SK-N-SH (cell line): ENCODE measurements around the gene ZMYM1.

Experiments
- CTCF ChIP-seq: fragments of 200-600 bp; sonication (generic); IDR thresholded peaks from 2 replicates; pipeline ENCODE4 v1.6.1; 2017; ENCODE audit warnings: antibody characterized with exemption, mild to moderate bottlenecking, moderate library complexity
- ELF1 ChIP-seq: IDR thresholded peaks from 2 replicates; pipeline ENCODE4 v1.4.0; 2012
- EZH2phosphoT487 ChIP-seq: fragments of 200-600 bp; sonication (generic); IDR thresholded peaks from 2 replicates; pipeline ENCODE4 v1.6.1; 2017; ENCODE audit warnings: low read depth, mixed run types, mild to moderate bottlenecking, antibody characterized with exemption, moderate library complexity, borderline replicate concordance
- FOXJ3 ChIP-seq: sonication (generic); formaldehyde crosslinking; IDR thresholded peaks from 2 replicates; pipeline ENCODE4 v1.5.1; 2020; ENCODE audit warnings: mild to moderate bottlenecking, missing genetic modification reagents
- FOXM1 ChIP-seq: IDR thresholded peaks from 2 replicates; pipeline ENCODE4 v1.4.0; 2012; ENCODE audit warnings: low read depth, mild to moderate bottlenecking
- RFX5 ChIP-seq: IDR thresholded peaks from 2 replicates; pipeline ENCODE4 v1.6.1; 2012; ENCODE audit warnings: mild to moderate bottlenecking, improper control_type of control experiment, low read length
- SMC3 ChIP-seq: IDR thresholded peaks from 2 replicates; pipeline ENCODE4 v1.6.1; 2012; ENCODE audit warnings: low read depth, low read length, improper control_type of control experiment
- TAF1 ChIP-seq: IDR thresholded peaks from 2 replicates; pipeline ENCODE4 v1.6.1; 2012; ENCODE audit warnings: low read depth, mild to moderate bottlenecking, low read length, moderate library complexity, borderline replicate concordance
- USF2 ChIP-seq: fragments of 150-350 bp; IDR thresholded peaks from 2 replicates; pipeline ENCODE4 v1.6.1; 2017; ENCODE audit warnings: antibody characterized with exemption, low read length, low read depth, borderline replicate concordance

- TF ChIP-seq FOXJ3 = no peak
- TF ChIP-seq RFX5 = no peak
- no peak for TF ChIP-seq FOXM1
- TF ChIP-seq CTCF = no peak
- TF ChIP-seq USF2 = no peak
- no peak for TF ChIP-seq TAF1
- no peak for TF ChIP-seq ELF1
- TF ChIP-seq EZH2phosphoT487 = no peak
- no peak for TF ChIP-seq SMC3
Observed at GRCh38 chr1:35120458-35121133, 41.4 kb downstream of the ZMYM1 start.
